OCI-M2 (cell line): ENCODE results near the gene TMEM154.

Source experiments
- DNase-seq: peaks from one replicate; lab custom pipeline; 2025; ENCODE audit not compliant: unreplicated experiment; lab: John Stamatoyannopoulos, UW

TMEM154 gene

GRCh38 chr4:152630324-152630723, 49.5 kb downstream of the TMEM154 start:
- DNase-seq: no peak

GRCh38 chr4:152629908-152630307, 49.9 kb downstream of the TMEM154 start:
- DNase-seq: no peak

GRCh38 chr4:152628128-152628527, 51.7 kb downstream of the TMEM154 start:
- DNase-seq: no peak

- no peak for DNase-seq
Observed at GRCh38 chr4:152626790-152627189, 53.0 kb downstream of the TMEM154 start.

DNA sequence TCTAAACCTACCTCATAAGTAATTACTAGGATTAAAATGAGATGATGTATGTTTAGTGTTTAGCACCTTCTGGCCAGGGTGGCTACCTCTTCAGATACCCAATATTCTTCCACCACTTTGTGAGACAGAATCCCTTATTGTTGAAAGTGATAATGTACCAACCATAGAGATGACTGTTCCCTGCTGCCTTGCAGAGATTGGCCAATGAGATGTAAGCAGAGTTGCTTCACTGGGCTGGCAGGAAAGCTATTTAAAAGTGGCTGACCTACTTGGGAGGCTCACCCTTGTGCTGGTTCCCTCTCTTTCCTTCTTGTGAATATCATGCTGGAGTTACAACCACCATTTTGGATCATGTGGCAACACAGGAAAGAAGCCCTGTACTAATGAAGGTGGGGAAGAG, 58.9 kb downstream of the TMEM154 start:
- DNase-seq: no peak

- no peak for DNase-seq
Observed at GRCh38 chr4:152620218-152620617, 59.6 kb downstream of the TMEM154 start.

DNA sequence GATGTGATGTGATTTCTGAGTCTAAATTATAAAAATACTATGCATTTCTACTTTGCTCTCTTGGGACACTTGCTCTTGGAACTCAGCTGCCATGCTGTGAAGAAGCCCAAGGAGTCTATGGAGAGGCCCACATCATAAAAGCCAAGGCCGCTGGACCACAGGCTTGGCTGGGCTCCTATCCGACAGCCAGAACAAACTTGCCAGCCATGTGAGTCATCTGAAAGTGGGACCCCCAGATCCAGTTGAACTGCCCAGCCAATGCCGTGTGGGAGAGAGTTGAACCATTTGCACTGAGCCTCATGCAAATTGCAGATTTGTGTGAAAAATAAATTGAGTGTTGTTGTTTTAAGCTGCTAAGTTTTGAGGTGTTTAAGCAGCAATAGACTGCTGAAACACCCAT, 60.2 kb downstream of the TMEM154 start:
- no peak for DNase-seq

DNA sequence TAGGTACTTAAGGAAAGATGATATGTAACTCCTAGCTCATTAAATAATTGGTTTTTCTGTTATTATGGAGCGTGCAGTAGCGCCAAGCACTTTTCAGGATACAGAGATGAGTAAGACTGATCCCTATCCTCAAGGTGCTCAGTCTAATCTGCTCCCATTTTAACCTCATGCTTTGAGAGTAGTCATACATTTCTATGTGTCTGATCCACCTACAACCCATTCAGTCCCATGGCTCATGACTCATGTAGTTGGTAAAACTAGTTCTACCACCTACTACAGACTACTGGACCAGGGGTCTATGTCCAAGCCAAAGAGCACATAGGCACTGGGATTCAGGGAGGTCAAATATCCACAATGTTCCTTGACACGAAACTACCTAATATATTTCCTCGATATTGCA, 60.8 kb downstream of the TMEM154 start:
- DNase-seq: no peak

DNA sequence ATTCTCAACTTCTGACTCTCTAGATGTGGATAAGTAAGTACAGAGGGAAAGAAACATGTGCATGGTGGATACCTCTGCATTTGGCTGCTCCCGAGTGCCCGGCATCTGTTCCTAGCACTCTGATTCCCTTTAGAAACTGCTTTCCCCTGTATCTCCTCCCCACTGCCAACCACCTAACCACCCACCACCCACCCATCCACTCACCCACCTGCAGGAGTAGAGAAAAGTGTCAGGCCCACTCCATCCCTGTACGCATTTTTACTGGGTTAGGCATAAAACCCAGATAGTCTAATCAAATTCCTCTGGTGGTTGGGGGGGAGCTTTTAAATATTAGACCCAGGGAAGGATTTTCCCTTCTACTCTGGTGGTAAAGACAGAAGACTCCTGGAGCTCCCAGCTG, 63.0 kb downstream of the TMEM154 start:
- DNase-seq: no peak

DNA sequence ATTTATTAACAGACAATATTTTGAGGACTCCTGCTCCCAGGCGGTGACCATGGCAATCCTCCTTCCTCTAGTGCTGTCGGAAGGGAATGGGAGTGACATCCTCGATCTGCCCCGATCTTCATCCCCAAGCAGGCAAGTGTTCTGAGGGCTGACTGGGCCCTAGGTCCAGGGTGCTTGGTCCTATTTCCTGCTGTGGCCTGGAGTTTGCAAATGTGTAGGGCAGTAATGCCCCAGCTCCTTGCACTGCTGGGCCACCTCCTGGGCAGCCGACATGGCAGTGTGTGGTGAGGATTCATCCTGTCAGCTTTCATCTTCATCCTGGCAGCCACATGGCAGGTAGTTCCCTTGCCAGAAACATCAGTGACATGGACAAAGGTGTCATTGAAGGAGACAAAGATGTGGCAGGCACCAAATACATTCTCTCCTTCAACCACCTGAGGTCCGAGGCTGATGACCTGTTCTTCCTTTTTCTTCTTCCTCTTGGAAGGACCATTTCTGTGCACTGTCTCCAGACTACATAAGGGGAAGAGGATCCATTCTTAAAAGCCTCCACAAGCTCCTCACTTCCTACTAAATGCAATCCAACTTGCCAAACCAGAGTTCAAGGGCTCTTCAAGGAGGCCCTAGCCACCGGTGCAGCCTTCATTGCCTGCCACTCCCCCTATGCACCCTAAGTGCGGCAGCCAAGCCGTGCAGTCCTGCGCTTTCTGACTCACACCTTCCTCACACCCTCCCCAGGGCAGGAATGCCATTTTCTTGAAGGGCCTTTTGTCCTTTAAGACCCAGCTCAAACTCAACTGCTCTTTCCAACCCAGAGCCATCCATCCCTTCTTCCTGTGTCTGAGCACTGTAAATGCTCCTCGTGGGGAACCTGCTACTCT, 65.7 kb downstream of the TMEM154 start:
- DNase-seq: no peak

- DNase-seq: no peak
Observed at GRCh38 chr4:152613351-152613750, 66.4 kb downstream of the TMEM154 start.

GRCh38 chr4:152610131-152610530, 69.7 kb downstream of the TMEM154 start:
- DNase-seq: no peak

DNA sequence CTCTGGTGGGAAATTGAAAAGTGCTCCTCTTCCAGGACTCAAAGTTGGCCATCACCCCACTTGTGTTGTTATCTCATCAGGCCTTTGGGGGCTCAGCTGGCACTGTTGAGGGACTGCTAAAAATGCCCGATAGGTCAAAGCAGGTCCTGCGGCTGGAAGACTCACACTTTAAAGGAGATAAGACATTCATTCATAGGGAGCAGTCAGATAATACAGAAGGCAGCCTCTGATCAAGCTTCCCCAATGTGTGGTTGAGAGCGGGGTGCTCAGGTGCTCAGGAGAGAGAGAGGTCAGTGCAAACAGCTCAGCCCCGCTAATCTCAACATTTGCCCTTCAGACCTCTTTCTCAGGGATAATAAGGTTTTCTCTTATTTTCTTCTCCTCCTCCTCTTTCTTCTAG, 70.3 kb downstream of the TMEM154 start:
- no peak for DNase-seq

- DNase-seq: no peak
Observed at GRCh38 chr4:152607178-152607577, 72.6 kb downstream of the TMEM154 start.

- no peak for DNase-seq
Observed at GRCh38 chr4:152606753-152607152, 73.0 kb downstream of the TMEM154 start.

- no peak for DNase-seq
Observed at GRCh38 chr4:152605641-152606335, 74.0 kb downstream of the TMEM154 start.

- no peak for DNase-seq
Observed at GRCh38 chr4:152605031-152605430, 74.8 kb downstream of the TMEM154 start.

DNA sequence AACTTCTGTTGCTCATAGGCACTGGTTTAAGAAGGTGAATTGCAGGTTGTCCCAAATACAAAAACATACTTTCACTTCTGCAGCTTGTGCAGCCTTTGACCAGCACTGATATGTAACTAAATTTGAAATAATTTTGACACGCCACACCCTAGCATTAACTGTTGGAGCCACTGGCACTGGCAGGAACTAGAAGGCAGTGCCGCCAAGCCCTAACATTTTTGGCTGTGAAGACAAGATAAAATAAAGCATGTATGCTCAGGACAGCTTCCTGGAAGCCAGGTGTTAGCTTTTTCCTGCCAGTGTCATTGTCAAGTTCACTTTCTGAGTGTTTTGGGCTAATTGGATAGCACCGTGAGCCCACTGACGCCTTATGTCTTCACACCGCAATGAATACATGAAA, 78.6 kb downstream of the TMEM154 start:
- DNase-seq: no peak

- DNase-seq: no peak
Observed at GRCh38 chr4:152599636-152600035, 80.2 kb downstream of the TMEM154 start.

- DNase-seq: no peak
Observed at GRCh38 chr4:152599095-152599494, 80.7 kb downstream of the TMEM154 start.

DNA sequence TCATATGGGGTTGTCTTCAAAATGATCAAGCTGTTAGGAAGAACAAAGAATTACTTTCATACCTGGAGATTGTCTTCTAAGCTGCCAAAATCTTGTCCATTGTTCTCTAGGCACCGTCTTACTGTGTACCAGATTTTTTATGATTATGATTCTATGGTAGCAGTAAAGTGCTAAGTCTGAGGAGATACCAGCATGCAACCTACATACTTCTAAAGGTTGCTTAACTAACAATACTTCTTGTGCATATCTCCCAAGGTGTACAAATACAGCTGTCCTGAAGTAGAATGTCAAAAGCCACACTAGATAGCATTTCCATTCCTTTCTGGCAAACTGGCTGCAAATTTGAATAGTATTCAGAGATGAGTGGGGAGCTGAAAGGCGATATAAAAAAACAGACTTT, 81.3 kb downstream of the TMEM154 start:
- no peak for DNase-seq
